PC-3 (cell line): Measurements from ENCODE around the gene NME7. TPM values are rescaled to one million over a fixed set of nuclear protein-coding genes. Genes with fewer than 3 reads are reported as not detected.

Source experiments
- ATAC-seq: fragments of 200-7000 bp; cut with Tn5 transposase; 2 replicates; pipeline ENCODE4 v1.9.1; 2020; ENCODE audit warnings: mild to moderate bottlenecking, moderate library complexity
- BruUV-seq: library from RNA; stranded (reverse); fragments of 400-500 nt; replicated peaks from 2 replicates; lab custom pipeline; 2021; lab: Mats Ljungman, UMichigan
- CTCF ChIA-PET: fragments of 300-600 bp; sonication (Branson Sonifier 250); formaldehyde crosslinking; loops from one replicate; lab custom pipeline; 2022; ENCODE audit warnings: antibody characterized with exemption; lab: Charles Lee
- POLR2A ChIA-PET: fragments of 300-600 bp; sonication (Branson Sonifier 250); formaldehyde crosslinking; loops from one replicate; lab custom pipeline; 2022; ENCODE audit warnings: antibody characterized with exemption; ENCODE audit not compliant: unreplicated experiment; lab: Charles Lee
- DNase-seq: peaks from one replicate; pipeline ENCODE4 v3.0.0-alpha.2; 2015
- H2AFZ ChIP-seq: fragments of 300-600 bp; sonication (generic); 2 replicates; pipeline ENCODE4 v1.6.0; 2016; ENCODE audit warnings: antibody characterized with exemption, low read length
- H3F3A ChIP-seq: fragments of 300-600 bp; sonication (generic); one replicate; pipeline ENCODE4 v1.6.0; 2017; ENCODE audit warnings: antibody characterized with exemption, low read length, control low read depth, mild to moderate bottlenecking; ENCODE audit not compliant: unreplicated experiment
- H3K27ac ChIP-seq: fragments of 300-600 bp; sonication (generic); 2 replicates; pipeline ENCODE4 v1.5.1; 2016; ENCODE audit warnings: mild to moderate bottlenecking, low read length
- H3K27me3 ChIP-seq: fragments of 300-600 bp; sonication (generic); 2 replicates; pipeline ENCODE4 v1.6.1; 2016; ENCODE audit warnings: low read length, mixed read lengths
- H3K36me3 ChIP-seq: fragments of 300-600 bp; sonication (generic); 2 replicates; pipeline ENCODE4 v1.6.1; 2016; ENCODE audit warnings: low read depth, mixed run types, low read length, mixed read lengths
- H3K4me1 ChIP-seq: fragments of 300-600 bp; sonication (generic); 2 replicates; pipeline ENCODE4 v1.5.1; 2016; ENCODE audit warnings: low read length; ENCODE audit not compliant: insufficient read depth
- H3K4me2 ChIP-seq: fragments of 300-600 bp; sonication (generic); 2 replicates; pipeline ENCODE4 v1.6.0; 2016; ENCODE audit warnings: low read length
- H3K4me3 ChIP-seq: fragments of 300-600 bp; sonication (generic); 2 replicates; pipeline ENCODE4 v1.5.1; 2016; ENCODE audit warnings: mild to moderate bottlenecking, low read length, mixed read lengths
- H3K79me2 ChIP-seq: fragments of 300-600 bp; sonication (generic); 2 replicates; pipeline ENCODE4 v1.6.1; 2017; ENCODE audit warnings: low read length, mixed read lengths
- H3K9ac ChIP-seq: fragments of 300-600 bp; sonication (generic); 2 replicates; pipeline ENCODE4 v1.6.0; 2016; ENCODE audit warnings: mild to moderate bottlenecking, low read length
- H3K9me2 ChIP-seq: fragments of 300-600 bp; sonication (generic); replicated peaks from 2 replicates; pipeline ENCODE4 v1.6.1; 2016; ENCODE audit warnings: mixed run types, low read length, mixed read lengths
- H3K9me3 ChIP-seq: fragments of 300-600 bp; sonication (generic); 2 replicates; pipeline ENCODE4 v1.6.1; 2016; ENCODE audit warnings: low read length, mixed read lengths
- H4K20me1 ChIP-seq: fragments of 300-600 bp; sonication (generic); 2 replicates; pipeline ENCODE4 v1.6.1; 2016; ENCODE audit warnings: low read length, mixed read lengths
- CTCF ChIP-seq: fragments of 300-600 bp; sonication (generic); conservative IDR thresholded peaks from 2 replicates; pipeline ENCODE4 v1.5.1; 2017; ENCODE audit warnings: antibody characterized with exemption, low read depth, mild to moderate bottlenecking, low read length
- EZH2 ChIP-seq: fragments of 300-600 bp; sonication (generic); IDR thresholded peaks from one replicate; pipeline ENCODE4 v1.6.1; 2017; ENCODE audit warnings: antibody characterized with exemption, mild to moderate bottlenecking, low read length; ENCODE audit not compliant: unreplicated experiment
- EZH2phosphoT487 ChIP-seq: fragments of 300-600 bp; sonication (generic); IDR thresholded peaks from 2 replicates; pipeline ENCODE4 v1.6.1; 2018; ENCODE audit warnings: mild to moderate bottlenecking, antibody characterized with exemption, low read length, borderline replicate concordance
- intact Hi-C: fragments of 100-400 bp; cut with micrococcal nuclease; formaldehyde crosslinking; loops from 2 replicates; pipeline ENCODE4 v1.9.0; 2023
- total RNA-seq: library from RNA; depleted of rRNA; stranded (reverse); fragments of >200 nt; gene quantifications from 2 replicates; pipeline ENCODE4 v1.2.3, GENCODE V29; 2014

Gene NME7
- total RNA-seq, 1 experiment from 2014 or later, result 18.9 TPM

GRCh38 chr1:169106921-169107602, 260.5 kb downstream of the NME7 start:
- Histone ChIP-seq H3K79me2 (peaks cover 56% of the 10 kb centered on the region), H3K4me3 (peak overlapping the region; percentile 93), H3K36me3 (peaks cover 11% of the 10 kb centered on the region), H3K4me2 (peak overlapping the region; percentile 92), H3F3A (no peaks in the 10 kb centered on the region), H4K20me1 (peaks cover 22% of the 10 kb centered on the region), H3K27ac (peak overlapping the region; percentile 64), H3K9me3 (no peaks in the 10 kb centered on the region), H2AFZ (peak overlapping the region; percentile 14; the same call in 1 of the 2 replicates), H3K4me1 (peaks cover 58% of the 10 kb centered on the region), H3K27me3 (no peaks in the 10 kb centered on the region), H3K9ac (peak overlapping the region; percentile 77), H3K9me2 (no peaks in the 10 kb centered on the region)
- DNase-seq (peak; percentile 47), ATAC-seq (peak; percentile 1)
- ChIA-PET POLR2A (interaction anchor here (0.7 kb wide), 2 partner anchors 47 to 242 kb away, joined by 3 to 8 read pairs; no protein-coding TSS in a partner anchor), CTCF (interaction anchor here (0.6 to 1.1 kb wide), 3 partner anchors 10 to 504 kb away, joined by 3 to 5 read pairs (median 5); no protein-coding TSS in a partner anchor)
- TF ChIP-seq CTCF (no peak), EZH2 (no peak), EZH2phosphoT487 (no peak)
- intact Hi-C loops, result loop anchor here (2.0 to 10.0 kb wide), 8 partner anchors 56 to 762 kb away; partner anchors contain the start of genes BLZF1 and NME7
- TSS peak; percentile 37 for BruUV-seq

GRCh38 chr1:169106095-169106920, 261.3 kb downstream of the NME7 start, which contains the start of gene ATP1B1:
Gene ATP1B1, plus strand, starts transcription at chr1:169106690. Its CDS starts 140 bp downstream, at chr1:169106830.
- H4K20me1 ChIP-seq, result peaks cover 22% of the 10 kb centered on the region
- no TSS peak for BruUV-seq

More at GRCh38 chr1:169106095-169106920, 261.3 kb downstream of the NME7 start, which contains the start of gene ATP1B1:
- Histone ChIP-seq H3K9me3 (no peaks in the 10 kb centered on the region), H3K27me3 (no peaks in the 10 kb centered on the region), H2AFZ (peak within 1 kb of the TSS; percentile 59), H3K79me2 (peaks cover 48% of the 10 kb centered on the region), H3K9me2 (no peaks in the 10 kb centered on the region), H3K27ac (peak within 1 kb of the TSS; percentile 64), H3F3A (no peaks in the 10 kb centered on the region), H3K4me3 (peak within 1 kb of the TSS; percentile 93), H3K4me2 (peak within 1 kb of the TSS; percentile 92), H3K36me3 (peaks cover 3% of the 10 kb centered on the region; the same call in 1 of the 2 replicates), H3K9ac (peak within 1 kb of the TSS; percentile 77), H3K4me1 (peaks cover 52% of the 10 kb centered on the region)
- no peak for TF ChIP-seq EZH2phosphoT487
- TF ChIP-seq EZH2, result no peak
- TF ChIP-seq CTCF, result 0 out of 2 replicates have a peak, but pooled peaks have one; percentile 7
- intact Hi-C loops, result loop anchor here (2.0 to 10.0 kb wide), 8 partner anchors 56 to 762 kb away; partner anchors contain the start of genes BLZF1 and NME7
- ATAC-seq, result peak; percentile 76
- peak; percentile 96 for DNase-seq
- ChIA-PET POLR2A (interaction anchor here (0.6 kb wide), 1 partner anchor 712 kb away, joined by 3 read pairs; no protein-coding TSS in a partner anchor), CTCF (interaction anchor here (0.8 kb wide), 1 partner anchor 242 kb away, joined by 3 read pairs; no protein-coding TSS in a partner anchor)
